HepG2 (cell line): ENCODE results near the gene GP9. TPM values are rescaled to one million over a fixed set of nuclear protein-coding genes. Genes with fewer than 3 reads are reported as not detected.

Source experiments
- ATAC-seq: fragments of 200-7000 bp; cut with Tn5 transposase; 3 replicates; pipeline ENCODE4 v1.9.1; 2020; ENCODE audit warnings: mild to moderate bottlenecking, moderate library complexity
- BruUV-seq: library from RNA; stranded (reverse); fragments of 400-500 nt; replicated peaks from 2 replicates; lab custom pipeline; 2021; lab: Mats Ljungman, UMichigan
- CTCF ChIA-PET: fragments of 300-600 bp; formaldehyde crosslinking; extraction: SDS; loops from one replicate; lab custom pipeline; 2021; ENCODE audit warnings: low total read pairs, inconsistent platforms, low intra/inter-chr PET ratio; lab: Yijun Ruan, JAX
- POLR2A ChIA-PET: fragments of 350-600 bp; sonication (Branson Sonifier 250); formaldehyde crosslinking; loops from one replicate; lab custom pipeline; 2020; ENCODE audit warnings: antibody characterized with exemption, inconsistent platforms; lab: Yijun Ruan, JAX
- DNase-seq: peaks from one replicate; pipeline ENCODE4 v3.0.0-alpha.2; 2015; ENCODE audit warnings: low spot score
- FAIRE-seq: peaks from 3 replicates; lab custom pipeline; 2011; peaks lifted over from hg19 to GRCh38; lab: Jason Lieb, UNC
- H2AFZ ChIP-seq: one replicate; pipeline ENCODE4 v1.6.1; 2011; ENCODE audit warnings: low read length, inconsistent platforms
- H3K27ac ChIP-seq: fragments of 300-600 bp; 3 replicates; pipeline ENCODE4 v1.8.0; 2011; ENCODE audit warnings: mixed run types, mild to moderate bottlenecking, mixed read lengths, low read length, inconsistent platforms; ENCODE audit not compliant: insufficient read depth; ENCODE audit errors: extremely low read length
- H3K27me3 ChIP-seq, 2 experiments: fragments of 200-600 bp in 1 of 2; 2 replicates in 1 of 2; 3 replicates in 1 of 2; pipeline versions ENCODE4 v1.6.0 to v1.8.0; 2011; ENCODE audit warnings: low read length in 2 of 2, mild to moderate bottlenecking in 2 of 2, moderate library complexity in 2 of 2, inconsistent platforms in 1 of 2; ENCODE audit not compliant: insufficient read depth in 2 of 2, control insufficient read depth in 1 of 2
- H3K36me3 ChIP-seq, 2 experiments: fragments of 200-600 bp in 1 of 2; replicated peaks in 1 of 2; 2 replicates in 1 of 2; 3 replicates in 1 of 2; pipeline versions ENCODE4 v1.5.1 to v1.8.0; 2011; ENCODE audit warnings: low read length in 2 of 2, inconsistent platforms in 1 of 2; ENCODE audit not compliant: insufficient read depth in 2 of 2, control insufficient read depth in 1 of 2
- H3K4me1 ChIP-seq: 2 replicates; pipeline ENCODE4 v1.5.1; 2012; ENCODE audit warnings: low read length, inconsistent platforms; ENCODE audit not compliant: insufficient read depth
- H3K4me2 ChIP-seq: 2 replicates; pipeline ENCODE4 v1.6.0; 2011; ENCODE audit warnings: low read depth, low read length, inconsistent platforms
- H3K4me3 ChIP-seq, 3 experiments: fragments of 200-600 bp in 1 of 3; sonication (generic), shearing (Covaris generic) in 1 of 3; replicated peaks in 1 of 3; 2 replicates each; pipeline ENCODE4 v1.5.1; 2011 to 2016; ENCODE audit warnings: low read length in 3 of 3, inconsistent platforms in 2 of 3, low read depth in 2 of 3, mild to moderate bottlenecking in 2 of 3, control low read depth in 1 of 3, mixed read lengths in 1 of 3; ENCODE audit not compliant: insufficient read depth in 1 of 3
- H3K79me2 ChIP-seq: one replicate; pipeline ENCODE4 v1.6.1; 2011; ENCODE audit warnings: low read length, inconsistent platforms; ENCODE audit not compliant: insufficient read depth
- H3K9ac ChIP-seq: 2 replicates; pipeline ENCODE4 v1.6.0; 2011; ENCODE audit warnings: mild to moderate bottlenecking, low read depth, low read length, inconsistent platforms; ENCODE audit not compliant: insufficient read depth
- H3K9me3 ChIP-seq: 2 replicates; pipeline ENCODE4 v1.5.1; 2012; ENCODE audit warnings: mild to moderate bottlenecking, low read length
- H4K20me1 ChIP-seq: 2 replicates; pipeline ENCODE4 v1.6.0; 2011; ENCODE audit warnings: inconsistent platforms, mild to moderate bottlenecking, low read length, moderate library complexity; ENCODE audit not compliant: insufficient read depth
- HNRNPK ChIP-seq: fragments of 200-400 bp; formaldehyde crosslinking; IDR thresholded peaks from 2 replicates; pipeline ENCODE4 v1.6.1; 2018; ENCODE audit warnings: low read length, low read depth, moderate library complexity, mild to moderate bottlenecking; ENCODE audit not compliant: poor library complexity, severe bottlenecking
- RXRB ChIP-seq: IDR thresholded peaks from 2 replicates; pipeline ENCODE4 v1.6.1; 2016; ENCODE audit warnings: borderline replicate concordance, missing genetic modification reagents, missing compliant biosample characterization
- UBTF ChIP-seq: sonication (generic); formaldehyde crosslinking; IDR thresholded peaks from 2 replicates; pipeline ENCODE4 v1.4.0; 2020; ENCODE audit warnings: mild to moderate bottlenecking, missing genetic modification reagents
- ZNF687 ChIP-seq: sonication (generic); formaldehyde crosslinking; IDR thresholded peaks from 2 replicates; pipeline ENCODE4 v1.5.1; 2020; ENCODE audit warnings: mild to moderate bottlenecking, missing genetic modification reagents, moderate library complexity
- WGBS: methylation state at CpG from one replicate; pipeline ENCODE4 v1.1.6; 2017; ENCODE audit warnings: low lambda C conversion rate; 5-methylcytosine and 5-hydroxymethylcytosine counted together
- in situ Hi-C: cut with HindIII; loops from 2 replicates; pipeline ENCODE4 v1.10.0; 2017; ENCODE audit warnings: low pct_unique_long_range_greater_than_20kb; ENCODE audit not compliant: extremely low pct_ligation_motif_present
- intact Hi-C: fragments of 100-400 bp; cut with micrococcal nuclease; formaldehyde crosslinking; loops from one replicate; pipeline ENCODE4 v1.10.0; 2022; ENCODE audit not compliant: unreplicated experiment
- polyA plus RNA-seq, 8 experiments: library from polyadenylated mRNA; depleted of rRNA in 3 of 8; stranded (reverse) in 7 of 8; unstranded in 1 of 8; fragments of >200 nt; fragmentation: Illumina TruSeq in 4 of 8; extraction: Trizol in 4 of 8; gene quantifications; 2 replicates each; pipeline versions ENCODE4 v1.2.1 to v1.2.3, GENCODE V29; 2011 to 2016; ENCODE audit warnings: low read depth in 4 of 8, missing spikeins in 1 of 8, mixed read lengths in 1 of 8; ENCODE audit not compliant: insufficient read depth in 1 of 8
- total RNA-seq, 5 experiments: library from RNA; depleted of rRNA; stranded (reverse); fragments of >200 nt; fragmentation: Illumina TruSeq; extraction: Trizol; gene quantifications; 2 replicates each; pipeline ENCODE4 v1.2.3, GENCODE V29; 2016; ENCODE audit warnings: low read depth in 1 of 5

GP9 gene
- total and polyA plus RNA-seq, 2 of the 13 experiments (the other 11 are each of a cell fraction or from before 2014, with no cell fraction given) = not detected

- in situ Hi-C loops (no loop called here), intact Hi-C loops (no loop called here)
- DNase-seq = no peak
- Histone ChIP-seq H3K36me3 (no peaks in the 10 kb centered on the region), H3K9ac (no peak overlapping the region), H3K4me3 (no peak overlapping the region), H2AFZ (no peak overlapping the region), H3K4me2 (no peak overlapping the region), H4K20me1 (no peaks in the 10 kb centered on the region), H3K9me3 (no peaks in the 10 kb centered on the region), H3K27me3 (peaks cover 0 to 24% of the 10 kb centered on the region in 2 experiments; a peak in 3 of 5 replicates), H3K27ac (no peak overlapping the region), H3K4me1 (peaks cover 14% of the 10 kb centered on the region), H3K79me2 (no peaks in the 10 kb centered on the region)
- no peak for ATAC-seq
- 16% methylated on average over 8 of the region's 8 CpGs for WGBS
- ChIA-PET CTCF (no interaction called here), POLR2A (no interaction called here)
- TF ChIP-seq RXRB (peak; percentile 17; the same call in 1 of the 2 replicates), ZNF687 (CRISPR knock-in tag) (peak; percentile 58), HNRNPK (no peak), UBTF (CRISPR knock-in tag) (no peak)
- no TSS peak for BruUV-seq
- FAIRE-seq = no peak
Observed at GRCh38 chr3:129025691-129026435, 34.7 kb upstream of the GP9 start.
